ENCODE results near the gene KBTBD8. TPM values are rescaled to one million over a fixed set of nuclear protein-coding genes. Genes with fewer than 3 reads are reported as not detected.

Gene KBTBD8
- total and polyA plus RNA-seq, 9 of the 15 experiments (the other 6 are each of a cell fraction or from before 2014, with no cell fraction given) = 2.7 to 9.1 (median 5.6) TPM

DNA sequence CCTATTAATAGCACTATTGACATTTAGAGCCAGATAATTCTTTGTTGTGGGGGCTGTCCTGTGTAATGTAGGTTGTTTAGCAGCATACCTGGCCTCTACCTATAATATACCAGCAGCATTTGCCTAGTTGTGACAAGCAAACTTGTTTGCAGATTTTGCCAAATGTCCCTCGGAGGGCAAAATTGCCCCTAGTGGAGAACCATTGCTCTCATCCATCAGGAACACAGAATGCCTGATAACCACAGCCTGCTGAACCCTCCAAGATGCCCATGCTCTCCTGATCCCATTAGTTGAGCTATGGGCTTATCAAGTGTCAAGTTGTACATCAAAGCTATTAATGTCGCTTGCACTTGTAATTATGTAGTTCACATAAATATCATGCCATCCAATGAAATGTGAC, 15.0 kb upstream of the KBTBD8 start (continued):
- TF ChIP-seq, protein P1, sequence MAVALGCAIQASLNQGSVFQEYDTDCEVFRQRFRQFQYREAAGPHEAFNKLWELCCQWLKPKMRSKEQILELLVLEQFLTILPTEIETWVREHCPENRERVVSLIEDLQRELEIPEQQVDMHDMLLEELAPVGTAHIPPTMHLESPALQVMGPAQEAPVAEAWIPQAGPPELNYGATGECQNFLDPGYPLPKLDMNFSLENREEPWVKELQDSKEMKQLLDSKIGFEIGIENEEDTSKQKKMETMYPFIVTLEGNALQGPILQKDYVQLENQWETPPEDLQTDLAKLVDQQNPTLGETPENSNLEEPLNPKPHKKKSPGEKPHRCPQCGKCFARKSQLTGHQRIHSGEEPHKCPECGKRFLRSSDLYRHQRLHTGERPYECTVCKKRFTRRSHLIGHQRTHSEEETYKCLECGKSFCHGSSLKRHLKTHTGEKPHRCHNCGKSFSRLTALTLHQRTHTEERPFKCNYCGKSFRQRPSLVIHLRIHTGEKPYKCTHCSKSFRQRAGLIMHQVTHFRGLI (CRISPR knock-in tag; IDR thresholded peaks at IDR 0.05) = no peak
- TF ChIP-seq SUPT5H (IDR thresholded peaks at IDR 0.05) = no peak
- TF ChIP-seq, protein P2, sequence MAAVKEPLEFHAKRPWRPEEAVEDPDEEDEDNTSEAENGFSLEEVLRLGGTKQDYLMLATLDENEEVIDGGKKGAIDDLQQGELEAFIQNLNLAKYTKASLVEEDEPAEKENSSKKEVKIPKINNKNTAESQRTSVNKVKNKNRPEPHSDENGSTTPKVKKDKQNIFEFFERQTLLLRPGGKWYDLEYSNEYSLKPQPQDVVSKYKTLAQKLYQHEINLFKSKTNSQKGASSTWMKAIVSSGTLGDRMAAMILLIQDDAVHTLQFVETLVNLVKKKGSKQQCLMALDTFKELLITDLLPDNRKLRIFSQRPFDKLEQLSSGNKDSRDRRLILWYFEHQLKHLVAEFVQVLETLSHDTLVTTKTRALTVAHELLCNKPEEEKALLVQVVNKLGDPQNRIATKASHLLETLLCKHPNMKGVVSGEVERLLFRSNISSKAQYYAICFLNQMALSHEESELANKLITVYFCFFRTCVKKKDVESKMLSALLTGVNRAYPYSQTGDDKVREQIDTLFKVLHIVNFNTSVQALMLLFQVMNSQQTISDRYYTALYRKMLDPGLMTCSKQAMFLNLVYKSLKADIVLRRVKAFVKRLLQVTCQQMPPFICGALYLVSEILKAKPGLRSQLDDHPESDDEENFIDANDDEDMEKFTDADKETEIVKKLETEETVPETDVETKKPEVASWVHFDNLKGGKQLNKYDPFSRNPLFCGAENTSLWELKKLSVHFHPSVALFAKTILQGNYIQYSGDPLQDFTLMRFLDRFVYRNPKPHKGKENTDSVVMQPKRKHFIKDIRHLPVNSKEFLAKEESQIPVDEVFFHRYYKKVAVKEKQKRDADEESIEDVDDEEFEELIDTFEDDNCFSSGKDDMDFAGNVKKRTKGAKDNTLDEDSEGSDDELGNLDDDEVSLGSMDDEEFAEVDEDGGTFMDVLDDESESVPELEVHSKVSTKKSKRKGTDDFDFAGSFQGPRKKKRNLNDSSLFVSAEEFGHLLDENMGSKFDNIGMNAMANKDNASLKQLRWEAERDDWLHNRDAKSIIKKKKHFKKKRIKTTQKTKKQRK (IDR thresholded peaks at IDR 0.05; ENCODE audit: borderline replicate concordance, low read depth, low read length) = no peak

DNA sequence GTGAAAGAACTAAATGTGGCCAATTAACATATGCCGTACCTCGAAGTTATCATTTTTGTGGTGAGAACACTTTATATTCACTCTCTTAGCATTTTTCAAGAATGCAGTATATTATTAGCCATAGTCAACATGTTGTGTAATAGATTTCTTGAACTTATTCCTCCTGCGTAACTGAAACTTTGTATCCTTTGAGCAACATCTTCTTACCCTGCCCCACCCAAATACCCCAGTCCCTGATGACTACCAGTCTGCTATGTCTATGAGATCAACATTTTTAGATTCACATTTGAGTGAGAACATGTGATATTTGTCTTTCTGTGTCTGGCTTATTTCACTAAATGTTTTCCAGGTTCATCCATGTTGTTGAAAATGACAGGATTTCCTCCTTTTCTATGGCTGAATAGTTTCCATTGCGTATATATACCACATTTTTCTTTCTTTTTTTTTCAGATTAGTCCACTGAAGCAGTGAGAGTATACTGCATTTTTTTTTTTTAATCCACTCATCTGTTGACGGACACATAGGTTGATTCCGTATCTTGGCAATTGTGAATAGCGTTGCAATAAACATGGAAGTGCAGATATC, 12.7 kb upstream of the KBTBD8 start:
- ATAC-seq (no peak), FAIRE-seq (no peak), DNase-seq (ENCODE audit: extremely low read depth in 1 of 4, low spot score in 3 of 4) (no peak)
- no peaks in the 10 kb centered on the region for H3K79me2 ChIP-seq (ENCODE audit: control insufficient read depth, insufficient read depth, low read length)
- no peak overlapping the region for H3K27ac ChIP-seq (ENCODE audit: extremely low read depth, low read depth, low read length)
- H3K4me3 ChIP-seq = no peak overlapping the region
- H3K4me2 ChIP-seq (ENCODE audit: insufficient read depth, low read length) = no peak overlapping the region
- no peak overlapping the region for H3K9ac ChIP-seq (ENCODE audit: insufficient read depth in 1 of 2, low read depth in 2 of 2, low read length in 2 of 2)
- H3K36me3 ChIP-seq (ENCODE audit: control insufficient read depth, insufficient read depth, low read length) = no peaks in the 10 kb centered on the region
- no peaks in the 10 kb centered on the region for H4K20me1 ChIP-seq (replicated peaks; ENCODE audit: control insufficient read depth, insufficient read depth, low read length)
- no peaks in the 10 kb centered on the region for H3K9me3 ChIP-seq (replicated peaks; ENCODE audit: control insufficient read depth, insufficient read depth, low read depth, low read length)
- no peaks in the 10 kb centered on the region for H3K27me3 ChIP-seq (ENCODE audit: control insufficient read depth in 2 of 2, insufficient read depth in 2 of 2, low read length in 2 of 2)
- CTCF ChIA-PET (ENCODE audit: low intra/inter-chr PET ratio) = interaction anchor here (0.6 kb wide), 1 partner anchor 731 kb away, joined by 3 read pairs; no protein-coding TSS in a partner anchor
- intact Hi-C loops (cut with micrococcal nuclease) (no loop called here), in situ Hi-C loops (cut with MboI) (no loop called here)
- H3K9me1 ChIP-seq (ENCODE audit: control insufficient read depth, insufficient read depth, low read length) = no peaks in the 10 kb centered on the region
- POLR2A ChIA-PET = interaction anchor here (0.7 kb wide), 1 partner anchor 13 kb away, joined by 4 read pairs; no protein-coding TSS in a partner anchor
- H2AFZ ChIP-seq (ENCODE audit: low read depth, low read length) = no peak overlapping the region
- no TSS peak for BruUV-seq (replicated peaks)
- peaks cover 0 to 4% of the 10 kb centered on the region in 2 experiments; a peak in 1 of 5 replicates for H3K4me1 ChIP-seq (replicated peaks in 1 of 2; ENCODE audit: control insufficient read depth in 2 of 2, insufficient read depth in 2 of 2, low read length in 2 of 2)
- 76% methylated on average over 7 of the region's 7 CpGs for WGBS (ENCODE audit: insufficient coverage, low coverage, missing lambda C conversion rate)
- TF ChIP-seq RBM34 (IDR thresholded peaks at IDR 0.05; ENCODE audit: borderline replicate concordance, insufficient read depth, low read length) = no peak
- TF ChIP-seq, protein P3, sequence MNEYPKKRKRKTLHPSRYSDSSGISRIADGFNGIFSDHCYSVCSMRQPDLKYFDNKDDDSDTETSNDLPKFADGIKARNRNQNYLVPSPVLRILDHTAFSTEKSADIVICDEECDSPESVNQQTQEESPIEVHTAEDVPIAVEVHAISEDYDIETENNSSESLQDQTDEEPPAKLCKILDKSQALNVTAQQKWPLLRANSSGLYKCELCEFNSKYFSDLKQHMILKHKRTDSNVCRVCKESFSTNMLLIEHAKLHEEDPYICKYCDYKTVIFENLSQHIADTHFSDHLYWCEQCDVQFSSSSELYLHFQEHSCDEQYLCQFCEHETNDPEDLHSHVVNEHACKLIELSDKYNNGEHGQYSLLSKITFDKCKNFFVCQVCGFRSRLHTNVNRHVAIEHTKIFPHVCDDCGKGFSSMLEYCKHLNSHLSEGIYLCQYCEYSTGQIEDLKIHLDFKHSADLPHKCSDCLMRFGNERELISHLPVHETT (CRISPR knock-in tag; conservative IDR thresholded peaks at IDR 0.05 in 1 of 2, IDR thresholded peaks at IDR 0.05 in 1 of 2) = no peak
- TF ChIP-seq CAMTA2 (CRISPR knock-in tag; conservative IDR thresholded peaks at IDR 0.05) = no peak
- TF ChIP-seq ZNF75A (CRISPR knock-in tag; IDR thresholded peaks at IDR 0.05) = no peak
- TF ChIP-seq HNRNPLL (IDR thresholded peaks at IDR 0.05; ENCODE audit: low read depth, low read length, poor library complexity, severe bottlenecking) = no peak
- no peak for TF ChIP-seq ZFP30 (CRISPR knock-in tag; IDR thresholded peaks at IDR 0.05; ENCODE audit: borderline replicate concordance)
- TF ChIP-seq SIN3B (IDR thresholded peaks at IDR 0.05; ENCODE audit: low read depth) = no peak
